Measurements from ENCODE around the gene ATP1A1. TPM values are rescaled to one million over a fixed set of nuclear protein-coding genes. Genes with fewer than 3 reads are reported as not detected.

ATP1A1 gene
- total RNA-seq, 1 experiment from 2014 or later: 286 TPM

- POLR2A ChIA-PET: interaction anchor here (1.0 kb wide), 1 partner anchor 11 kb away, joined by 3 read pairs; no protein-coding TSS in a partner anchor
- Mint-ChIP-seq H3K27ac (no peak overlapping the region), H3K9me3 (no peaks in the 10 kb centered on the region), H3K27me3 (ENCODE audit: low read depth) (peaks cover 3% of the 10 kb centered on the region; the same call in 1 of the 2 replicates), H3K4me3 (peak overlapping the region; percentile 87), H3K36me3 (no peaks in the 10 kb centered on the region), H3K4me1 (peaks cover 29% of the 10 kb centered on the region)
- peak; percentile 86 for DNase-seq (ENCODE audit: low spot score)
- peak; percentile 80 for ATAC-seq
- CTCF ChIA-PET: interaction anchor here (0.5 to 5.5 kb wide), 10 partner anchors 10 to 279 kb away, joined by 3 to 62 read pairs (median 6); no protein-coding TSS in a partner anchor
- 0 out of 2 replicates have a peak, but pooled peaks have one; percentile 61 for TF ChIP-seq IRF1 (CRISPR knock-in tag; IDR thresholded peaks at IDR 0.05)
- 0 out of 2 replicates have a peak, but pooled peaks have one; percentile 22 for TF ChIP-seq ARID4B (CRISPR knock-in tag; IDR thresholded peaks at IDR 0.05; ENCODE audit: borderline replicate concordance)
- no peak for TF ChIP-seq ERG (CRISPR knock-in tag; IDR thresholded peaks at IDR 0.05)
- TF ChIP-seq PRRX2 (CRISPR knock-in tag; IDR thresholded peaks at IDR 0.05): no peak
- TF ChIP-seq KAT7 (CRISPR knock-in tag; IDR thresholded peaks at IDR 0.05; ENCODE audit: borderline replicate concordance): 0 out of 2 replicates have a peak, but pooled peaks have one; percentile 25
- TF ChIP-seq RORB (CRISPR knock-in tag; IDR thresholded peaks at IDR 0.05): no peak
- no peak for TF ChIP-seq OVOL2 (CRISPR knock-in tag; IDR thresholded peaks at IDR 0.05; ENCODE audit: borderline replicate concordance)
- TF ChIP-seq HMGXB4 (CRISPR knock-in tag; IDR thresholded peaks at IDR 0.05): peak; percentile 67
- peak; percentile 84 for TF ChIP-seq FOXP4 (CRISPR knock-in tag; IDR thresholded peaks at IDR 0.05)
- 0 out of 2 replicates have a peak, but pooled peaks have one; percentile 31 for TF ChIP-seq ZNF232 (CRISPR knock-in tag; IDR thresholded peaks at IDR 0.05)
- 0 out of 2 replicates have a peak, but pooled peaks have one; percentile 50 for TF ChIP-seq TEAD1 (CRISPR knock-in tag; IDR thresholded peaks at IDR 0.05)
- TF ChIP-seq CTCF (IDR thresholded peaks at IDR 0.05): no peak
- TF ChIP-seq FOXP1 (CRISPR knock-in tag; IDR thresholded peaks at IDR 0.05; ENCODE audit: borderline replicate concordance): peak; percentile 77; the same call in 1 of the 2 replicates
- no peak for TF ChIP-seq MXD4 (CRISPR knock-in tag; IDR thresholded peaks at IDR 0.05; ENCODE audit: borderline replicate concordance)
- TF ChIP-seq ZBTB43 (CRISPR knock-in tag; IDR thresholded peaks at IDR 0.05): 0 out of 2 replicates have a peak, but pooled peaks have one; percentile 69
- TF ChIP-seq GABPB1 (CRISPR knock-in tag; IDR thresholded peaks at IDR 0.05): peak; percentile 12; the same call in 1 of the 2 replicates
- no peak for TF ChIP-seq HMGA2 (CRISPR knock-in tag; IDR thresholded peaks at IDR 0.05)
- TF ChIP-seq ESRRA (CRISPR knock-in tag; IDR thresholded peaks at IDR 0.05; ENCODE audit: borderline replicate concordance): 0 out of 2 replicates have a peak, but pooled peaks have one; percentile 28
- peak; percentile 57 for TF ChIP-seq SP1 (CRISPR knock-in tag; conservative IDR thresholded peaks at IDR 0.05)
- peak; percentile 77 for TF ChIP-seq MAX (CRISPR knock-in tag; IDR thresholded peaks at IDR 0.05)
Measured at GRCh38 chr1:116418091-116418830, 45.2 kb downstream of the ATP1A1 start.
